ENCODE data around the gene DTNA.

GRCh38 chr18:34720220-34720619 is 10.1 kb downstream of the DTNA start:
- TF ChIP-seq CTCF (IDR thresholded peaks at IDR 0.05) (no peak), SIN3A (IDR thresholded peaks at IDR 0.05; ENCODE audit: borderline replicate concordance, insufficient read depth, low read depth, low read length) (no peak), POLR2AphosphoS5 (IDR thresholded peaks at IDR 0.05; ENCODE audit: low read depth, low read length) (no peak), TCF7L2 (IDR thresholded peaks at IDR 0.05; ENCODE audit: low read depth, low read length) (no peak), REST (IDR thresholded peaks at IDR 0.05; ENCODE audit: insufficient read depth in 1 of 2, low read depth in 2 of 2, low read length in 1 of 2) (no peak)

All from Panc1 (cell line).